ENCODE data around the gene C8G. TPM values are rescaled to one million over a fixed set of nuclear protein-coding genes. Genes with fewer than 3 reads are reported as not detected.

Gene C8G
- total and polyA plus RNA-seq, 2 of the 4 experiments (the other 2 are of a cell fraction): 0.80 TPM; not detected in 1

DNA sequence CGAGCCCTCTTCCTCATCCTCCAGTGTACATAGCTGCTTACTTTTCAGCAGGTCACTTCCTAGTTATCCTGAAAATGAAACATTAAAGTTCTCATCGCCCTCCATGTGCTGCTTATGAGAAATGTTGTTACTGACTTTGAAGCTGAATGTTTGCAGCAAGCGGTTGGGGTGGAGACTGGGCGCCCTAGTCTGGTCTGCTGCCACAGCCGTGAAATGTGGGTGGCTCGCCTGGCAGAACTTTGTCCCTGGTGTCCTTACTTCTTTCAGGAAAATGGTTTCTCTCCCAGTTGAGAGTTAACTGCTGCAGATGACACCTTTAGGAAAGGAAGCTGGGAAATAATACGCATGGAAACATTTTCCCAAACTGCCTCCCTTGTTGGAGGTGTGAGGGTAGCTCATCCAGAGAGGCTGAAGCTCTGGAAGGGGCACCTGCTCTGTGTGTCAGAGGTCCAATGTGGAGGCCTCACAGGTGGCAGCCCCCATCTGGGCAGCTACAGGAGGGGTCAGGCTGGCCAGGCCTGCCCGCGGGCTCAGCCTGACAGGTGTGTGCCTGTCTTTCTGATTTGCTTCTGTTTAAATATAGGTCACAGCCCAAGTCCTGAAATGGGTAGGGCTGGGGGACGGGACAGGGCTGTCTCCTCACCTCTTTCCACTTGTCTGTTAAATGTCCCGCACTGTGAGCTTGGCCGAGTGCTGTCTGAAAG lies 34.7 kb upstream of the C8G start:
- Histone ChIP-seq H3K9me1 (ENCODE audit: insufficient read depth, low read length) (no peaks in the 10 kb centered on the region), H3K18ac (ENCODE audit: low read depth, low read length) (no peak overlapping the region), H3K27me3 (ENCODE audit: control insufficient read depth, insufficient read depth, low read length) (no peaks in the 10 kb centered on the region), H3K56ac (ENCODE audit: extremely low read depth, insufficient read depth, low read length) (no peak overlapping the region), H4K91ac (ENCODE audit: insufficient read depth, low read depth, low read length) (no peak overlapping the region), H4K5ac (ENCODE audit: low read depth, low read length) (no peak overlapping the region), H3K4me2 (ENCODE audit: low read depth, low read length) (no peak overlapping the region), H2BK20ac (ENCODE audit: low read depth, low read length) (no peak overlapping the region), H3K9ac (ENCODE audit: low read depth, low read length) (no peak overlapping the region), H4K8ac (ENCODE audit: low read depth in 2 of 2, low read length in 2 of 2) (no peak overlapping the region), H3K36me3 (ENCODE audit: control insufficient read depth, insufficient read depth, low read length) (peaks cover 30% of the 10 kb centered on the region), H3K79me1 (ENCODE audit: low read depth in 1 of 2, low read length in 2 of 2) (peaks cover 5 to 14% of the 10 kb centered on the region in 2 experiments; a peak in 1 of 4 replicates), H3K27ac (ENCODE audit: insufficient read depth, low read length) (no peak overlapping the region), H2BK120ac (ENCODE audit: low read depth, low read length) (no peak overlapping the region), H4K20me1 (ENCODE audit: insufficient read depth, low read length) (no peaks in the 10 kb centered on the region), H3K14ac (replicated peaks; ENCODE audit: low read depth, low read length) (no peak overlapping the region), H3K4ac (ENCODE audit: low read depth, low read length) (no peak overlapping the region), H2AK5ac (ENCODE audit: low read depth, low read length) (no peak overlapping the region), H3K9me3 (ENCODE audit: control insufficient read depth, insufficient read depth, low read length) (no peaks in the 10 kb centered on the region), H3K4me1 (ENCODE audit: control insufficient read depth, insufficient read depth, low read length) (no peaks in the 10 kb centered on the region), H3K23ac (ENCODE audit: low read depth, low read length) (no peak overlapping the region), H2AFZ (replicated peaks; ENCODE audit: low read length, poor library complexity) (no peak overlapping the region), H2BK15ac (ENCODE audit: low read depth, low read length) (no peak overlapping the region), H2AK9ac (replicated peaks; ENCODE audit: low read depth, low read length, poor library complexity) (peak overlapping the region; percentile 40), H3K4me3 (ENCODE audit: insufficient read depth, low read depth, low read length) (no peak overlapping the region), H2BK5ac (ENCODE audit: low read depth, low read length, poor library complexity, severe bottlenecking) (no peak overlapping the region)
- intact Hi-C loops (cut with micrococcal nuclease): no loop called here
- TF ChIP-seq BHLHE40 (IDR thresholded peaks at IDR 0.05; ENCODE audit: low read depth, low read length) (no peak), MXI1 (IDR thresholded peaks at IDR 0.05; ENCODE audit: borderline replicate concordance, low read depth, low read length) (no peak), NFE2L2 (IDR thresholded peaks at IDR 0.05; ENCODE audit: low read depth, low read length) (no peak), FOS (IDR thresholded peaks at IDR 0.05; ENCODE audit: low read depth, low read length) (no peak), RCOR1 (IDR thresholded peaks at IDR 0.05; ENCODE audit: insufficient replicate concordance, low read length) (no peak), CEBPB (IDR thresholded peaks at IDR 0.05; ENCODE audit: low read depth, low read length) (no peak), CHD1 (IDR thresholded peaks at IDR 0.05; ENCODE audit: low read depth, low read length) (no peak), MAFK (IDR thresholded peaks at IDR 0.05; ENCODE audit: low read depth, low read length) (no peak), POLR2A (IDR thresholded peaks at IDR 0.05; ENCODE audit: low read depth, low read length) (no peak)
- TF ChIP-seq, protein P1, sequence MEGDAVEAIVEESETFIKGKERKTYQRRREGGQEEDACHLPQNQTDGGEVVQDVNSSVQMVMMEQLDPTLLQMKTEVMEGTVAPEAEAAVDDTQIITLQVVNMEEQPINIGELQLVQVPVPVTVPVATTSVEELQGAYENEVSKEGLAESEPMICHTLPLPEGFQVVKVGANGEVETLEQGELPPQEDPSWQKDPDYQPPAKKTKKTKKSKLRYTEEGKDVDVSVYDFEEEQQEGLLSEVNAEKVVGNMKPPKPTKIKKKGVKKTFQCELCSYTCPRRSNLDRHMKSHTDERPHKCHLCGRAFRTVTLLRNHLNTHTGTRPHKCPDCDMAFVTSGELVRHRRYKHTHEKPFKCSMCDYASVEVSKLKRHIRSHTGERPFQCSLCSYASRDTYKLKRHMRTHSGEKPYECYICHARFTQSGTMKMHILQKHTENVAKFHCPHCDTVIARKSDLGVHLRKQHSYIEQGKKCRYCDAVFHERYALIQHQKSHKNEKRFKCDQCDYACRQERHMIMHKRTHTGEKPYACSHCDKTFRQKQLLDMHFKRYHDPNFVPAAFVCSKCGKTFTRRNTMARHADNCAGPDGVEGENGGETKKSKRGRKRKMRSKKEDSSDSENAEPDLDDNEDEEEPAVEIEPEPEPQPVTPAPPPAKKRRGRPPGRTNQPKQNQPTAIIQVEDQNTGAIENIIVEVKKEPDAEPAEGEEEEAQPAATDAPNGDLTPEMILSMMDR (conservative IDR thresholded peaks at IDR 0.05; ENCODE audit: low read depth, low read length): no peak
- TF ChIP-seq, protein P2, sequence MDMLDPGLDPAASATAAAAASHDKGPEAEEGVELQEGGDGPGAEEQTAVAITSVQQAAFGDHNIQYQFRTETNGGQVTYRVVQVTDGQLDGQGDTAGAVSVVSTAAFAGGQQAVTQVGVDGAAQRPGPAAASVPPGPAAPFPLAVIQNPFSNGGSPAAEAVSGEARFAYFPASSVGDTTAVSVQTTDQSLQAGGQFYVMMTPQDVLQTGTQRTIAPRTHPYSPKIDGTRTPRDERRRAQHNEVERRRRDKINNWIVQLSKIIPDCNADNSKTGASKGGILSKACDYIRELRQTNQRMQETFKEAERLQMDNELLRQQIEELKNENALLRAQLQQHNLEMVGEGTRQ (IDR thresholded peaks at IDR 0.05; ENCODE audit: low read depth, low read length): no peak
- TF ChIP-seq, protein P3, sequence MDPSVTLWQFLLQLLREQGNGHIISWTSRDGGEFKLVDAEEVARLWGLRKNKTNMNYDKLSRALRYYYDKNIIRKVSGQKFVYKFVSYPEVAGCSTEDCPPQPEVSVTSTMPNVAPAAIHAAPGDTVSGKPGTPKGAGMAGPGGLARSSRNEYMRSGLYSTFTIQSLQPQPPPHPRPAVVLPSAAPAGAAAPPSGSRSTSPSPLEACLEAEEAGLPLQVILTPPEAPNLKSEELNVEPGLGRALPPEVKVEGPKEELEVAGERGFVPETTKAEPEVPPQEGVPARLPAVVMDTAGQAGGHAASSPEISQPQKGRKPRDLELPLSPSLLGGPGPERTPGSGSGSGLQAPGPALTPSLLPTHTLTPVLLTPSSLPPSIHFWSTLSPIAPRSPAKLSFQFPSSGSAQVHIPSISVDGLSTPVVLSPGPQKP (IDR thresholded peaks at IDR 0.05; ENCODE audit: borderline replicate concordance, low read depth, low read length): no peak
- ChIA-PET POLR2A (ENCODE audit: unreplicated experiment) (no interaction called here), CTCF (no interaction called here)
- no TSS peak for BruUV-seq (replicated peaks)
- no peak for ATAC-seq (ENCODE audit: low read depth)
- dilution Hi-C loops (cut with HindIII; ENCODE audit: low sequenced_read_pairs, unreplicated experiment): no loop called here
- in situ Hi-C loops (cut with MboI; ENCODE audit: low sequenced_read_pairs): no loop called here
- no peak for DNase-seq
- 100% methylated on average over 2 of the region's 12 CpGs; no CpG with 5 or more reads in 1 of the 2 experiments for WGBS, 2 experiments (ENCODE audit: extremely low coverage in 2 of 2, insufficient read length in 1 of 2)

Measured in IMR-90 (cell line).